Measurements from ENCODE around the gene TTLL13.

DNA sequence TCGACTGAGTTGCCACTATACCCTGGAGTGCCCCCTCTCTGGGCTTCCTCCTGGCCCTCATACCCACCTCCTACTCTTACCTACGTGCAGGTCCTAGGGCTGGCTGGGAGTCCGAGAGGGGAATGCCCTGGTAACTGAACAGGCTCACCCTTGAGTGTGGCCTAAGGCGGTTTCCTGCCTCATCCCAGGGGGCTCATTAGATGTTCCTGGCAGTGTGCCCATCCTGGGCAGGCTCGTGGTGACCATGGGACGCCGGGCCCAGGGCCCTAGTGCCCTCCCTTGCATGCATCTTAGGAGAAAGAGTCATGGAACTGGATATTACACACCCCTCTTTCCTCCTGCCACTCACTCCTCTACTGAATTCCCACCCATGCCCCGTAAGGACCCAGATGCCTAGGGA lies 45.4 kb upstream of the TTLL13 start:
- TF ChIP-seq CTCF (IDR thresholded peaks at IDR 0.05) (no peak), POLR2AphosphoS5 (IDR thresholded peaks at IDR 0.05) (no peak), POLR2A (IDR thresholded peaks at IDR 0.05) (no peak)
